Gastroesophageal sphincter (tissue), 4 donors: ENCODE results near the gene NFIA. TPM values are rescaled to one million over a fixed set of nuclear protein-coding genes. Genes with fewer than 3 reads are reported as not detected.
A peak's percentile ranks its signal among the peaks of the same experiment; 100 is the strongest.

ENCODE experiments used
- ATAC-seq: fragments of 150-250 bp; one replicate; pipeline ENCODE4 v1.9.1; 2016; ENCODE audit warnings: mild to moderate bottlenecking, moderate library complexity
- H3K27ac ChIP-seq, 4 donors: fragments of 200-600 bp; sonication (generic) in 3 of 4; 1 replicate in 3 of 4; 2 replicates in 1 of 4; pipeline ENCODE4 v1.5.1; 2016 to 2019
- H3K27me3 ChIP-seq: fragments of 200-600 bp; sonication (generic); one replicate; pipeline ENCODE4 v1.5.1; 2019
- H3K36me3 ChIP-seq, 2 donors: fragments of 200-600 bp; sonication (generic); one replicate each; pipeline ENCODE4 v1.5.1; 2019; ENCODE audit warnings: control low read depth in 1 of 2
- H3K4me1 ChIP-seq, 3 donors: fragments of 200-600 bp; sonication (generic); 1 replicate in 2 of 3; 2 replicates in 1 of 3; pipeline ENCODE4 v1.5.1; 2016 to 2019; ENCODE audit warnings: control low read depth in 2 of 3
- H3K4me3 ChIP-seq, 2 donors: fragments of 200-600 bp; sonication (generic); one replicate each; pipeline ENCODE4 v1.5.1; 2019; ENCODE audit warnings: mild to moderate bottlenecking in 1 of 2, moderate library complexity in 1 of 2
- H3K9me3 ChIP-seq, 3 donors: fragments of 200-600 bp; sonication (generic); one replicate each; pipeline ENCODE4 v1.5.1; 2017 to 2019; ENCODE audit warnings: control low read depth in 2 of 3
- EP300 ChIP-seq: sonication (generic); formaldehyde crosslinking; IDR thresholded peaks from one replicate; pipeline ENCODE4 v1.6.1; 2017; ENCODE audit warnings: antibody characterized with exemption, mild to moderate bottlenecking
- POLR2A ChIP-seq, 2 donors: fragments of 450-650 bp; IDR thresholded peaks; one replicate each; pipeline ENCODE4 v1.6.1; 2017; ENCODE audit warnings: antibody characterized with exemption in 2 of 2, mild to moderate bottlenecking in 2 of 2, moderate library complexity in 1 of 2
- POLR2AphosphoS5 ChIP-seq: sonication (generic); formaldehyde crosslinking; IDR thresholded peaks from one replicate; pipeline ENCODE4 v1.6.1; 2017; ENCODE audit warnings: antibody characterized with exemption
- WGBS, 2 donors: methylation state at CpG; one replicate each; pipeline ENCODE4 v1.1.5; 2018; ENCODE audit warnings: low coverage in 1 of 2; 5-methylcytosine and 5-hydroxymethylcytosine counted together
- total RNA-seq, 4 donors: library from RNA; depleted of rRNA; stranded (reverse); fragments of >200 nt; gene quantifications; one replicate each; pipeline ENCODE4 v1.1.0, GENCODE V29; 2016
- TF ChIP-seq, protein P1 (sequence below), 4 experiments: fragments of 200-600 bp in 2 of 4; fragments of 450-650 bp in 2 of 4; sonication (generic) in 1 of 4; IDR thresholded peaks; one replicate each; pipeline ENCODE4 v1.5.1; 2017 to 2019; ENCODE audit warnings: antibody characterized with exemption in 4 of 4, mild to moderate bottlenecking in 2 of 4, moderate library complexity in 2 of 4

Gene NFIA
- total RNA-seq, 4 donors from 2014 or later: 123 to 205 (median 149) TPM

DNA sequence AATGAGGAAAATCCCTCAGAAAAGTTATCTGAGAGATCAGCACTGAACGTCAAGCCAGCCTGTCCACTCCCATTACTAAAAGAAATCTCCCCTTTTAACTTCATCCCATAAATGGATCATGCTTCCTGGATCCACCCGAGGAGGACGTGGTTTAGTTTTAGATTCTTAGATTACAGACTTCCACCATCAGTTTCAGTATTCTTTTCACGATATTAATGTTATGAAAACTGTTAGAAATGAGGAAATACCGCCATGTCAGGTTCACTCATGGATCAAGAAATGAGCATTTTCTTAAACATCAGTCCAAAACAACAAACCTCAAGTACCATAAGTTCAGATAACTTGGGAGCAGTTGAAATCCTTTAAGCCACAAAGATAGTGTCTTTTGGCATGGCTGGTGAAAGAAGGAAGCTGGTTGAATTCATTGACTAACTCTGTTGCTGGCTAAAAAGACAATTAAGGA is 49.8 kb downstream of the NFIA start:
- Histone ChIP-seq H3K36me3 (no peaks in the 10 kb centered on the region), H3K4me1 (peaks cover 4 to 41% (median 12%) of the 10 kb centered on the region in 3 donors), H3K9me3 (no peaks in the 10 kb centered on the region), H3K4me3 (peak overlapping the region in 1 of 2 donors; percentile 7), H3K27ac (peak overlapping the region; percentile 50 to 60 (median 55)), H3K27me3 (no peaks in the 10 kb centered on the region)
- TF ChIP-seq POLR2A (IDR thresholded peaks at IDR 0.05): no peak
- TF ChIP-seq, protein P1, sequence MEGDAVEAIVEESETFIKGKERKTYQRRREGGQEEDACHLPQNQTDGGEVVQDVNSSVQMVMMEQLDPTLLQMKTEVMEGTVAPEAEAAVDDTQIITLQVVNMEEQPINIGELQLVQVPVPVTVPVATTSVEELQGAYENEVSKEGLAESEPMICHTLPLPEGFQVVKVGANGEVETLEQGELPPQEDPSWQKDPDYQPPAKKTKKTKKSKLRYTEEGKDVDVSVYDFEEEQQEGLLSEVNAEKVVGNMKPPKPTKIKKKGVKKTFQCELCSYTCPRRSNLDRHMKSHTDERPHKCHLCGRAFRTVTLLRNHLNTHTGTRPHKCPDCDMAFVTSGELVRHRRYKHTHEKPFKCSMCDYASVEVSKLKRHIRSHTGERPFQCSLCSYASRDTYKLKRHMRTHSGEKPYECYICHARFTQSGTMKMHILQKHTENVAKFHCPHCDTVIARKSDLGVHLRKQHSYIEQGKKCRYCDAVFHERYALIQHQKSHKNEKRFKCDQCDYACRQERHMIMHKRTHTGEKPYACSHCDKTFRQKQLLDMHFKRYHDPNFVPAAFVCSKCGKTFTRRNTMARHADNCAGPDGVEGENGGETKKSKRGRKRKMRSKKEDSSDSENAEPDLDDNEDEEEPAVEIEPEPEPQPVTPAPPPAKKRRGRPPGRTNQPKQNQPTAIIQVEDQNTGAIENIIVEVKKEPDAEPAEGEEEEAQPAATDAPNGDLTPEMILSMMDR (IDR thresholded peaks at IDR 0.05): no peak
- 13 to 26% methylated on average over 3 to 5 of the region's 5 CpGs for WGBS, 2 donors
- no peak for ATAC-seq

DNA sequence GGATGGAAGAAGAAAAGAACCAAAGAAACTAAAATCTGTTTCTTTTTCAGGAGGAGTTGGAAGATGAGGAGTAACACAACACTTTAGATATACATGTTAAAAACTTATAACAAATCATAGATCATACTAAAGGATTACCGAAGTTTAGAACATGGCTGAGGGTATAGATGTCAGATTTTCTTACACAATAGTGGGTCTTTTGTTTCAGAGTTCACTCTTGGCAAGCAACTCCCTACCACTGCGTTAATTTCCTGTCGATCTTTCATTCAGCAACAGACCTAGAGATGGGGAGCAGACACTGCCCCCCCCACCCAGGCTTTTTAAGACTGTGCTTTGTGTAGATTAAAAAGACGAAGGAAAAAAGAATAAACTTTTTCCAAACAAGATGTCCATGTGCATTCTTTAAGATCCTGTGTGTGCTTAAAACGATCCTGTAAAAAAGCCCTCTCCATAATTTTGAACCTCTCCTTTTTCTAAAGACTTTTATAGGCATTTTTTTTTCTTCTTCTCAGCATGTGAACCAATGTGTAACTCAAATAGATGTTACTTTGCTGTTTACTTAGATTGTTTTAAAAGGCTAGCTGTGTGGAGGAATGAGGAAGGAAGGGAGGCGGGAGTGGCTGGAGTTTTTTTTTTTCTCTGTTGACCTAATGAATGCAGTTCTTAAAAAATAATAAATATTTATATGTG is 50.4 kb downstream of the NFIA start:
- Histone ChIP-seq H3K27ac (peak overlapping the region; percentile 50 to 60 (median 55)), H3K27me3 (no peaks in the 10 kb centered on the region), H3K36me3 (no peaks in the 10 kb centered on the region), H3K4me3 (no peak overlapping the region), H3K9me3 (no peaks in the 10 kb centered on the region), H3K4me1 (peaks cover 4 to 41% (median 12%) of the 10 kb centered on the region in 3 donors)
- TF ChIP-seq POLR2A (IDR thresholded peaks at IDR 0.05) (no peak), POLR2AphosphoS5 (no peak), EP300 (no peak)
- TF ChIP-seq, protein P1 (IDR thresholded peaks at IDR 0.05): no peak
- 14 to 21% methylated on average over 6 of the region's 6 CpGs for WGBS, 2 donors
- ATAC-seq: no peak

DNA sequence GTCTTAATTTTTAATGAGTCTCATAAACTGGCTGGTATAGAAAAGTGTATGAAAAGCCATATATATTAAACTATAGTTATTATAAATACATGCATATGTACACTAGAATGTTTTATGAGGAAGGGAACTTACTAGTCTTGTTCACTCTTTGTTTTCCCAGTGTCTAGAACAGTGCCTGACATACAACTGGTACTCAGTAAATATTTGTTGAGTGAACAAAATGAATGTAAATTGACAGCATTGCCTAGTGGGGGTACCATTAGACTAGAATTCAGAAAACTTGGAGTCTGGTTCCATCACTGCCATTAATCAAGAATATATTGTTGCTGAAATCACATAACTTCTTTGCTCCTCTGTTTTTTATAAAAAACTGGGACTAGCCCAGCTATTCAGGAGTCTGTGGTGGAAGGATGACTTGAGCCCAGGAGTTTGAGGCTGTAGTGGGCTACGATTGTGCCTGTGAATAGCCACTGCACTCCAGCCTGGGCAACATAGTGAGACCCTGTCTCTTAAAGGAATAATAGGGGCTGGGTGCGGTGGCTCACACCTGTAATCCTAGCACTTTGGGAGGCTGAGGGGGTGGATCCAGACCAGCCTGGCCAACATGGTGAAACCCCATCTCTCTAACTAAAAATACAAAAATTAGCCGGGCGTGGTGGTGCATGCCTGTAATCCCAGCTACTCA is 51.1 kb downstream of the NFIA start:
- no peaks in the 10 kb centered on the region for H3K27me3 ChIP-seq
- 100% methylated on average over 3 of the region's 4 CpGs; no CpG with 5 or more reads in 1 of the 2 donors for WGBS, 2 donors
- H3K9me3 ChIP-seq: no peaks in the 10 kb centered on the region
- ATAC-seq: no peak
- no peaks in the 10 kb centered on the region for H3K36me3 ChIP-seq
- peaks cover 4 to 46% (median 12%) of the 10 kb centered on the region in 3 donors for H3K4me1 ChIP-seq
- no peak for TF ChIP-seq EP300
- TF ChIP-seq POLR2A (IDR thresholded peaks at IDR 0.05): no peak
- TF ChIP-seq POLR2AphosphoS5: no peak
- TF ChIP-seq, protein P1 (IDR thresholded peaks at IDR 0.05): no peak
- H3K4me3 ChIP-seq: no peak overlapping the region
- H3K27ac ChIP-seq: peak overlapping the region in 2 of 4 donors; percentile 50 to 58

DNA sequence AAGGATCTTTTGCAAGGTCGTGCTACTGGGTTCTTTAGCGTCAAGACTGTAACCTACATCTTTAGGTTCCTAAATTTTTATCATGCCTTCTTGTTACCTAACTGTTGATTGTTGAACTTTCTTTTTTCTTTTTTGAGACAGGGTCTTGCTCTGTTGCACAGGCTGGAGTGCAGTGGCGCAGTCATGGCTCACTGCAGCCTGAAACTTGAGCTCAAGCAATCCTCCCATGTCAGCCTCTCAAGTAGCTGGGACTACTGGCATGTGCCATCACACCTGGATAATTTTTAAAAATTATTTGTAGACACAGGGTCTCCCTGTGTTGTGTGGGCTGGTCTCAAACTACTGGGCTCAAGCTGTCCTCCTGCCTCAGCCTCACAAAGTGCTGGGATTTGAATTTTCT is 52.9 kb downstream of the NFIA start:
- Histone ChIP-seq H3K4me3 (no peak overlapping the region), H3K9me3 (no peaks in the 10 kb centered on the region), H3K27me3 (no peaks in the 10 kb centered on the region), H3K4me1 (peaks cover 13 to 64% (median 16%) of the 10 kb centered on the region in 3 donors), H3K27ac (no peak overlapping the region), H3K36me3 (no peaks in the 10 kb centered on the region)
- no peak for ATAC-seq
- no peak for TF ChIP-seq POLR2A (IDR thresholded peaks at IDR 0.05)
- no peak for TF ChIP-seq EP300
- TF ChIP-seq, protein P1 (IDR thresholded peaks at IDR 0.05): no peak
- no peak for TF ChIP-seq POLR2AphosphoS5
- WGBS, 2 donors: 91 to 100% methylated on average over 3 of the region's 3 CpGs

DNA sequence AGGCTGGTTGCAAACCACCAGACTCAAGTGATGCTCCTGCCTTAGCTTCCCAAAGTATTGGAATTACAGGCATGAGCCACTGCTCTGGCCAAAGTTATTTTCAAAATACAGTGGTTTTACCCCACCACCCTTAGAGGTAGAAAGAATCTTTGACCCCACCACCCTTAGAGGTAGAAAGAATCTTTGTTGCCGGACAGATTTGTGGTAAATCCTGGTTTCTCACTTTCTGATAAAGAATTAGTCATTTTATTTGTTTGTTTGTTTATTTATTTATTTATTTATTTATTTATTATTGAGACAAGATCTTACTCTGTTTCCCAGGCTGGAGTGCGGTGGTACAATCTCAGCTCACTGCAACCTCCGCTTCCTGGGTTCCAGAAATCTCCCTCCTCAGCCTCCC is 55.9 kb downstream of the NFIA start:
- H3K9me3 ChIP-seq: no peaks in the 10 kb centered on the region
- H3K4me1 ChIP-seq: peaks cover 23 to 72% (median 23%) of the 10 kb centered on the region in 3 donors
- H3K36me3 ChIP-seq: no peaks in the 10 kb centered on the region
- 98 to 100% methylated on average over 3 of the region's 3 CpGs for WGBS, 2 donors
- H3K27ac ChIP-seq: no peak overlapping the region
- TF ChIP-seq, protein P1 (IDR thresholded peaks at IDR 0.05): no peak
- no peak for TF ChIP-seq POLR2A (IDR thresholded peaks at IDR 0.05)
- no peak for TF ChIP-seq POLR2AphosphoS5
- no peak for TF ChIP-seq EP300
- ATAC-seq: no peak
- H3K27me3 ChIP-seq: no peaks in the 10 kb centered on the region
- no peak overlapping the region for H3K4me3 ChIP-seq
